ENCODE results near the gene PRDX3. TPM values are rescaled to one million over a fixed set of nuclear protein-coding genes. Genes with fewer than 3 reads are reported as not detected.

Gene PRDX3
- total and polyA plus RNA-seq, 4 donors = 176 to 307 (median 258) TPM

DNA sequence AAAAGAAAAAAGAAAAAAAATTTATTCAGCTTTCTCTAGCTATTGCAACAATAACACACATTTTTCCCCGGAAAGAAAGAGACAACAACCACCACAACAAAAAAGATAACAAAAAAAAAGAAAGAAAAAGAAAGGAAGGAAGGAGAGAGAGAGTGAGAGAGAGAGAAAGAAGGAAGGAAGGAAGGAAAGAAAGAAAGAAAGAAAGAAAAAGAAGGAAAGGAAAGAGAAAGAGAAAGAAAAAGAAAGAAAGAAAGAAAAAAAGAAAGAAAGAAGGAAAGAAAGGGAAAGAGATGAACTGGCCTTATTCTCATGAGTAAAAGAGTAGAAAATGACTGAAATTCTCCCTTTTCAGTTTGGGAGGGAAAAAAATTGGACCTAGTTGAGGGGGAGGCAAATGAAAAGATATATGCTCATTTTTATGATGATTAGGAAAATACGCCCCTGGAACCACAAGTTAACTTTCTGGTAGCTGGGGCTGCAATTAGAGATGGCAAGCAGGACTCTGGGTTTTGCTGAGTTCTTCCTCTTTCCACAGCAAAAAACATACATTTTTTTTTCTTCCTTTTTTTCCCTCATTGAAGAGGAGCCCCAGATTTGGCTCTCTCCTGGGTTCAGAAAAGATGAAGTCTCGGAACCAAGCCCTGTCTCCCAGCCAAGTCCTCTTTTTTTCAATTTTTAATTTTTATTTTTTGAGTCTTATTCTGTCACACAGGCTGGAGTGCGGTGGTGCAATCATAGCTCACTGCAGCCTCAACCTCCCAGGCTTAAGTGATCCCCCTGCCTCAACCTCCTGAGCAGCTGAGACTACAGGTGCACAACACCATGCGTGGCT, 12.6 kb upstream of the PRDX3 start:
- no peaks in the 10 kb centered on the region for H3K4me1 ChIP-seq (ENCODE audit: control insufficient read depth in 4 of 4, insufficient read depth in 4 of 4, low read length in 3 of 4)
- no peaks in the 10 kb centered on the region for H3K27me3 ChIP-seq (ENCODE audit: control insufficient read depth in 4 of 4, insufficient read depth in 4 of 4, low read length in 3 of 4)
- TF ChIP-seq YY1 (IDR thresholded peaks at IDR 0.05) (no peak), HNF4A (conservative IDR thresholded peaks at IDR 0.05) (no peak), JUND (IDR thresholded peaks at IDR 0.05) (no peak), FOXA1 (IDR thresholded peaks at IDR 0.05) (no peak), TAF1 (conservative IDR thresholded peaks at IDR 0.05) (no peak), GABPA (IDR thresholded peaks at IDR 0.05 in 1 of 2, conservative IDR thresholded peaks at IDR 0.05 in 1 of 2) (no peak), NR2F2 (IDR thresholded peaks at IDR 0.05) (no peak), RXRA (IDR thresholded peaks at IDR 0.05) (no peak), RAD21 (IDR thresholded peaks at IDR 0.05) (no peak), SP1 (IDR thresholded peaks at IDR 0.05) (no peak)
- TF ChIP-seq, protein P1, sequence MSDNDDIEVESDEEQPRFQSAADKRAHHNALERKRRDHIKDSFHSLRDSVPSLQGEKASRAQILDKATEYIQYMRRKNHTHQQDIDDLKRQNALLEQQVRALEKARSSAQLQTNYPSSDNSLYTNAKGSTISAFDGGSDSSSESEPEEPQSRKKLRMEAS (IDR thresholded peaks at IDR 0.05) = no peak
- TF ChIP-seq, protein P2, sequence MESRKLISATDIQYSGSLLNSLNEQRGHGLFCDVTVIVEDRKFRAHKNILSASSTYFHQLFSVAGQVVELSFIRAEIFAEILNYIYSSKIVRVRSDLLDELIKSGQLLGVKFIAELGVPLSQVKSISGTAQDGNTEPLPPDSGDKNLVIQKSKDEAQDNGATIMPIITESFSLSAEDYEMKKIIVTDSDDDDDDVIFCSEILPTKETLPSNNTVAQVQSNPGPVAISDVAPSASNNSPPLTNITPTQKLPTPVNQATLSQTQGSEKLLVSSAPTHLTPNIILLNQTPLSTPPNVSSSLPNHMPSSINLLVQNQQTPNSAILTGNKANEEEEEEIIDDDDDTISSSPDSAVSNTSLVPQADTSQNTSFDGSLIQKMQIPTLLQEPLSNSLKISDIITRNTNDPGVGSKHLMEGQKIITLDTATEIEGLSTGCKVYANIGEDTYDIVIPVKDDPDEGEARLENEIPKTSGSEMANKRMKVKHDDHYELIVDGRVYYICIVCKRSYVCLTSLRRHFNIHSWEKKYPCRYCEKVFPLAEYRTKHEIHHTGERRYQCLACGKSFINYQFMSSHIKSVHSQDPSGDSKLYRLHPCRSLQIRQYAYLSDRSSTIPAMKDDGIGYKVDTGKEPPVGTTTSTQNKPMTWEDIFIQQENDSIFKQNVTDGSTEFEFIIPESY (IDR thresholded peaks at IDR 0.05) = no peak
- H3K4me3 ChIP-seq (ENCODE audit: low read depth in 1 of 3, low read length in 3 of 3) = no peak overlapping the region
- no peak for DNase-seq (ENCODE audit: low spot score)
- whole genome bisulfite sequencing = 65% methylated on average over 5 of the region's 5 CpGs
- H3K9ac ChIP-seq (ENCODE audit: low read depth in 1 of 2, low read length in 2 of 2) = no peak overlapping the region
- no peak overlapping the region for H3K27ac ChIP-seq (ENCODE audit: low read depth in 1 of 2, low read length in 2 of 2)
- H3K9me3 ChIP-seq (ENCODE audit: control insufficient read depth in 4 of 4, low read length in 3 of 4) = no peaks in the 10 kb centered on the region
- no peaks in the 10 kb centered on the region for H3K36me3 ChIP-seq (ENCODE audit: control insufficient read depth in 4 of 4, insufficient read depth in 3 of 4, low read depth in 1 of 4, low read length in 3 of 4)

DNA sequence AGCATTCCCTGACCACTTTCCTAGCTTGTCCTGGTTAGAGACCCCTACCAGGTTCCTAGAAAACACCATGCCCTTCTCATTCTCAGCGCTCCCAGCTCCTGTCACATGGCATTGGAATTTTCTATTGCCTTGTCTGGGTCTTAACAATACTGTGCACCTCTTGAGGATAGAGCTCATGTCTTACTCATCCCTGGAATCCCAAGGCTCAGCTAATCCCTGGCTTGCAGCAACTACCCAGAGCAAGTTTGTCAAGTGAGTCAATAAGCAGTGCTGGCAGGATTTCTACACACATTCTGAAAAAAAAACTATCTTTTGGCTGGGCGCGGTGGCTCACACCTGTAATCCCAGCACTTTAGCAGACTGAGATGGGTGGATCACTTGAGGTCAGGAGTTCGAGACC, 11.7 kb upstream of the PRDX3 start:
- no peaks in the 10 kb centered on the region for H3K36me3 ChIP-seq (ENCODE audit: control insufficient read depth in 4 of 4, insufficient read depth in 3 of 4, low read depth in 1 of 4, low read length in 3 of 4)
- no peak overlapping the region for H3K27ac ChIP-seq (ENCODE audit: low read depth in 1 of 2, low read length in 2 of 2)
- no peak for DNase-seq (ENCODE audit: low spot score)
- no peak overlapping the region for H3K4me3 ChIP-seq (ENCODE audit: low read depth in 1 of 3, low read length in 3 of 3)
- no peak for TF ChIP-seq NR2F2 (IDR thresholded peaks at IDR 0.05)
- no peak for TF ChIP-seq RXRA (IDR thresholded peaks at IDR 0.05)
- no peak for TF ChIP-seq TAF1 (conservative IDR thresholded peaks at IDR 0.05)
- 92% methylated on average over 4 of the region's 4 CpGs for WGBS
- H3K9me3 ChIP-seq (ENCODE audit: control insufficient read depth in 4 of 4, low read length in 3 of 4) = no peaks in the 10 kb centered on the region
- no peak overlapping the region for H3K9ac ChIP-seq (ENCODE audit: low read depth in 1 of 2, low read length in 2 of 2)
- H3K4me1 ChIP-seq (ENCODE audit: control insufficient read depth in 4 of 4, insufficient read depth in 4 of 4, low read length in 3 of 4) = no peaks in the 10 kb centered on the region
- no peaks in the 10 kb centered on the region for H3K27me3 ChIP-seq (ENCODE audit: control insufficient read depth in 4 of 4, insufficient read depth in 4 of 4, low read length in 3 of 4)

DNA sequence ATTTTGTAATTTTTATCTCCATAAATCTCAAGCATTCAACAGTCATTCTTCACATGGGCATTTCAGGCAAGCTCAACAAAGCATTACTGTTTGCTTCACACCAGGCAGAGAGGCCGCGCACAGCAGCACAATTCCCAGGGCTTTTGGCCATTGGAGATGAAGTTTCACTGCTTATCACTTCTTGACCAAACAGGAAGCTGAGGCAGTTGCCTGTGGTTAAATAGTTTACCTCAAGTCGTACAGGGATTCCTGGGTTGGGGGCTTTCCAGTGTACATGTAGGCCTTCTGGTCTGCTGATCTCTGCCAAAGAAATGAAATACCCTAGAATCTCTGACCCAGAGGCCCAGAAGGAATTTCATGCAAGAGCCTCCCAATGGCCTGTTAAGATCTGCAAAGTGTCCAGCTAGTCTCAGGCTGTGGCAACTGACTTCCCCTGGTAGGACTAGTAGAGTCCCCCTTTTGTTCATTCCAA, 11.2 kb upstream of the PRDX3 start:
- no peaks in the 10 kb centered on the region for H3K4me1 ChIP-seq (ENCODE audit: control insufficient read depth in 4 of 4, insufficient read depth in 4 of 4, low read length in 3 of 4)
- TF ChIP-seq FOXA1 (IDR thresholded peaks at IDR 0.05) (no peak), GABPA (IDR thresholded peaks at IDR 0.05 in 1 of 2, conservative IDR thresholded peaks at IDR 0.05 in 1 of 2) (no peak), SP1 (IDR thresholded peaks at IDR 0.05) (no peak), RAD21 (IDR thresholded peaks at IDR 0.05) (no peak)
- TF ChIP-seq, protein P1 (IDR thresholded peaks at IDR 0.05) = no peak
- TF ChIP-seq, protein P2 (IDR thresholded peaks at IDR 0.05) = no peak
- no peaks in the 10 kb centered on the region for H3K27me3 ChIP-seq (ENCODE audit: control insufficient read depth in 4 of 4, insufficient read depth in 4 of 4, low read length in 3 of 4)
- no peak overlapping the region for H3K9ac ChIP-seq (ENCODE audit: low read depth in 1 of 2, low read length in 2 of 2)
- H3K9me3 ChIP-seq (ENCODE audit: control insufficient read depth in 4 of 4, low read length in 3 of 4) = no peaks in the 10 kb centered on the region
- DNase-seq (ENCODE audit: low spot score) = no peak
- no peaks in the 10 kb centered on the region for H3K36me3 ChIP-seq (ENCODE audit: control insufficient read depth in 4 of 4, insufficient read depth in 3 of 4, low read depth in 1 of 4, low read length in 3 of 4)
- 76% methylated on average over 3 of the region's 3 CpGs for WGBS
- no peak overlapping the region for H3K27ac ChIP-seq (ENCODE audit: low read depth in 1 of 2, low read length in 2 of 2)
- H3K4me3 ChIP-seq (ENCODE audit: low read depth in 1 of 3, low read length in 3 of 3) = no peak overlapping the region
